ENCODE measurements around the gene CHKB. TPM values are rescaled to one million over a fixed set of nuclear protein-coding genes. Genes with fewer than 3 reads are reported as not detected.

CHKB gene
- total and polyA plus RNA-seq, 2 of the 4 experiments (the other 2 are of a cell fraction), result 8.1 to 36.9 TPM

GRCh38 chr22:50610581-50610980 is 27.9 kb upstream of the CHKB start:
- POLR2A ChIA-PET (ENCODE audit: unreplicated experiment), result no interaction called here
- Histone ChIP-seq H4K5ac (ENCODE audit: low read depth, low read length) (no peak overlapping the region), H3K14ac (replicated peaks; ENCODE audit: low read depth, low read length) (no peak overlapping the region), H3K23ac (ENCODE audit: low read depth, low read length) (no peak overlapping the region), H2BK120ac (ENCODE audit: low read depth, low read length) (no peak overlapping the region), H3K4me3 (ENCODE audit: insufficient read depth, low read depth, low read length) (no peak overlapping the region), H2BK5ac (ENCODE audit: low read depth, low read length, poor library complexity, severe bottlenecking) (no peak overlapping the region), H3K4me1 (ENCODE audit: control insufficient read depth, insufficient read depth, low read length) (no peaks in the 10 kb centered on the region), H3K79me1 (ENCODE audit: low read depth in 1 of 2, low read length in 2 of 2) (no peaks in the 10 kb centered on the region), H3K4me2 (ENCODE audit: low read depth, low read length) (no peak overlapping the region), H3K56ac (ENCODE audit: extremely low read depth, insufficient read depth, low read length) (no peak overlapping the region), H2AK9ac (replicated peaks; ENCODE audit: low read depth, low read length, poor library complexity) (no peak overlapping the region), H3K4ac (ENCODE audit: low read depth, low read length) (no peak overlapping the region), H3K9me1 (ENCODE audit: insufficient read depth, low read length) (no peaks in the 10 kb centered on the region), H3K18ac (ENCODE audit: low read depth, low read length) (no peak overlapping the region), H4K20me1 (ENCODE audit: insufficient read depth, low read length) (no peaks in the 10 kb centered on the region; the same call in 1 of the 2 replicates), H2BK20ac (ENCODE audit: low read depth, low read length) (no peak overlapping the region), H3K27ac (ENCODE audit: insufficient read depth, low read length) (no peak overlapping the region), H2AFZ (replicated peaks; ENCODE audit: low read length, poor library complexity) (no peak overlapping the region), H2AK5ac (ENCODE audit: low read depth, low read length) (no peak overlapping the region), H3K9ac (ENCODE audit: low read depth, low read length) (no peak overlapping the region), H3K27me3 (ENCODE audit: control insufficient read depth, insufficient read depth, low read length) (peaks cover 59% of the 10 kb centered on the region), H3K9me3 (ENCODE audit: control insufficient read depth, insufficient read depth, low read length) (no peaks in the 10 kb centered on the region), H4K91ac (ENCODE audit: insufficient read depth, low read depth, low read length) (no peak overlapping the region), H3K36me3 (ENCODE audit: control insufficient read depth, insufficient read depth, low read length) (no peaks in the 10 kb centered on the region), H4K8ac (ENCODE audit: low read depth in 2 of 2, low read length in 2 of 2) (no peak overlapping the region), H2BK15ac (ENCODE audit: low read depth, low read length) (no peak overlapping the region)
- 79% methylated on average over 6 of the region's 17 CpGs; no CpG with 5 or more reads in 1 of the 2 experiments for WGBS, 2 experiments (ENCODE audit: extremely low coverage in 2 of 2, insufficient read length in 1 of 2)
- in situ Hi-C loops (cut with MboI; ENCODE audit: low sequenced_read_pairs) (no loop called here), dilution Hi-C loops (cut with HindIII; ENCODE audit: low sequenced_read_pairs, unreplicated experiment) (no loop called here), intact Hi-C loops (cut with micrococcal nuclease) (no loop called here)
- ATAC-seq (ENCODE audit: low read depth) (no peak), DNase-seq (no peak)
- BruUV-seq (replicated peaks), result no TSS peak
- CTCF ChIA-PET, result no interaction called here
- no peak for TF ChIP-seq CEBPB (IDR thresholded peaks at IDR 0.05; ENCODE audit: low read depth, low read length)
- no peak for TF ChIP-seq CTCF (conservative IDR thresholded peaks at IDR 0.05; ENCODE audit: low read depth, low read length)
- TF ChIP-seq RFX5 (IDR thresholded peaks at IDR 0.05; ENCODE audit: low read depth, low read length), result no peak
- no peak for TF ChIP-seq RCOR1 (IDR thresholded peaks at IDR 0.05; ENCODE audit: insufficient replicate concordance, low read length)
- TF ChIP-seq USF2 (IDR thresholded peaks at IDR 0.05; ENCODE audit: low read depth, low read length), result no peak
- no peak for TF ChIP-seq BHLHE40 (IDR thresholded peaks at IDR 0.05; ENCODE audit: low read depth, low read length)
- TF ChIP-seq MXI1 (IDR thresholded peaks at IDR 0.05; ENCODE audit: borderline replicate concordance, low read depth, low read length), result no peak
- TF ChIP-seq SMC3 (IDR thresholded peaks at IDR 0.05; ENCODE audit: low read depth, low read length), result no peak
- TF ChIP-seq ELK1 (IDR thresholded peaks at IDR 0.05; ENCODE audit: borderline replicate concordance, low read depth, low read length), result no peak
- TF ChIP-seq POLR2A (IDR thresholded peaks at IDR 0.05; ENCODE audit: low read depth, low read length), result no peak
- no peak for TF ChIP-seq CHD1 (IDR thresholded peaks at IDR 0.05; ENCODE audit: low read depth, low read length)
- TF ChIP-seq MAZ (IDR thresholded peaks at IDR 0.05; ENCODE audit: borderline replicate concordance, low read depth, low read length), result no peak
- TF ChIP-seq MAFK (IDR thresholded peaks at IDR 0.05; ENCODE audit: low read depth, low read length), result no peak
- no peak for TF ChIP-seq FOS (IDR thresholded peaks at IDR 0.05; ENCODE audit: low read depth, low read length)
- no peak for TF ChIP-seq NFE2L2 (IDR thresholded peaks at IDR 0.05; ENCODE audit: low read depth, low read length)
- TF ChIP-seq RAD21 (IDR thresholded peaks at IDR 0.05; ENCODE audit: low read length), result no peak
